ENCODE measurements around the gene RXRA.
A peak's percentile ranks its signal among the peaks of the same experiment; 100 is the strongest.

The RXRA gene

DNA sequence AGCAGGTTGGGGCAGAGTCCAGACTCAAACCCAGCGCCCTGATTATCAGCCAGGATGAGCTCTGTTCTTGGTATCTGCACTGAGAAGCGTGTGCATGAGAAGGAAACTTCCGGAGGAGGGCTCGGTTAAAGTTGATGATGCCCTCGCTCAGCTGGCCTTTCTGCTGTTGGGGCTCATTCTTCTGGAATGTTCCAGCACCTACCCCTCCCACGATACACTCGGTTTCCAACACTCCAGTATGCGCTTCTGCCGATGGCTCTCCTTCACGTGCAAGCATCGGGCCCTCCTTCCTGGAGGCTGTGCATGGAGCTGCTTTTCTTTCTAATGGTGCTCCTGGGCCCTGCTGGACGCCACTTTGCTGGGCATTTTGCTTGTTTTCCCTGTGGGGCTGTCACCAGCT is 134.0 kb downstream of the RXRA start:
- no peak for DNase-seq (ENCODE audit: low spot score)
- no peak for FAIRE-seq

- no peak for FAIRE-seq
- DNase-seq (ENCODE audit: low spot score): no peak
Measured at GRCh38 chr9:134460896-134461295, 134.6 kb downstream of the RXRA start.

- peak; percentile 80 for DNase-seq (ENCODE audit: low spot score)
Measured at GRCh38 chr9:134461426-134461982, 135.2 kb downstream of the RXRA start.

GRCh38 chr9:134462318-134462717 is 136.1 kb downstream of the RXRA start:
- FAIRE-seq (no peak), DNase-seq (ENCODE audit: low spot score) (no peak)

More at GRCh38 chr9:134461426-134461982, 135.2 kb downstream of the RXRA start:
- no peak for FAIRE-seq

- DNase-seq (ENCODE audit: low spot score) (no peak), FAIRE-seq (no peak)
Measured at GRCh38 chr9:134463280-134463679, 137.0 kb downstream of the RXRA start.

- DNase-seq (ENCODE audit: low spot score) (no peak), FAIRE-seq (no peak)
Measured at GRCh38 chr9:134466869-134467616, 140.8 kb downstream of the RXRA start.

DNA sequence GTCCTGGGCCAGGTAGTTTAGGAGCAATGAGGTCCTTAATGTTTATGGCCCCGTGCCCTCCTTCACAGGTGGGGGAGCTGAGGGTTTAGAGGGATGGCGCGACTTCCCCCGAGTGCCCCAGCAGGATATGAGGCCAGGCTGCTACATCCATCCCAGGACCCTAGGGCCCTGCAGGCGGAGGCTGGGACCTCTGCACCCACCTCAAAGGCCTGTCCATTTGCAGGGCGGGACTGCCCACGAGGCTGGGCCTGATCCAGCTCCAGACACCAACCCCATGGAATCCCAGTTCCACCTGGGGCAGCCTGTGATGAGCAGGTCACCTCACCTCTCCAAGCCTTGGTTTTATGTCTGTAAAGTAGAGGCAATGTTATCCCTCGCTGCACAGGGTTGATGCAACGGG is 142.1 kb downstream of the RXRA start:
- FAIRE-seq (no peak), DNase-seq (ENCODE audit: low spot score) (no peak)

DNA sequence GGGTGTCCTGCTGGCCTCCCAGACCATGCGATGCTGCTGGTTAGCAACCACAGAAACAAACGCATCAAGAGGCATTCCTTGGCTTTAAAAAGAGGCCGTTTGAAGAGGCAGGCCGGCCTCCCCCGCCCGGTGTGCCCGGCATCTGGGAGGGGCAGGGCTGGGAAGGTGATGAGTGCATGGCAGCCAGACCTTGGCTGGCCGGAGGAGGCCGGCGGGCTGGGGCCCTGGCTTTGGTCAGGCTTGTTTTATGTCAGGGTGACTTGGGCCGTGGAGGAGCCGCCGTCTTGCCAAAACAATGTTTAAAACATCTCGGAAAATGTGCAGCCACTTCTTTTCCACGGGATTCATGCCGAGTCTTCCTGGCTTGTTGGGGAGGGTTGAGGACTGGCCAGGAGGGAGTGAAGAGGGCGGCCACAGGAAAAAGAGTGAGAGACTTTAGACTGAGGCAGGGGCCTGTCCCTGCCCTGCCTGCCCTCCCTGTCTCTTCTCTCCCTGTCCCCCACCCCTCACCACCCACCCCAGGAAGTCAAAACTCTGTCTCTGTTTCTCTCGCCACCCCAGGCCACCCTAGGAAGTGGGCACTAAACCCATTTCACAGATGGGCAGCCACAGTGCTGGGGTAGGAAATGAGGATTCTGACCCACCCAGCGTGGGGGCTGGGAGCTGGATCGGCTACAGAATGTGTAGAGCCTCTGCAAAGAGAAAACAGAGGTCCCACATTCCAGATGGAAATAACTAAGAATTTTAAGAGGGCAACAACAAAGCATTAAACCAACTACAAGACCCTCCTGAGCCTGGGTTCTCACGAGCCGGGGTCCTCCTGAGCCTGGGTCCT is 143.0 kb downstream of the RXRA start:
- DNase-seq (ENCODE audit: low spot score) (no peak), FAIRE-seq (no peak)

- DNase-seq (ENCODE audit: low spot score): no peak
- no peak for FAIRE-seq
Measured at GRCh38 chr9:134472256-134472655, 146.0 kb downstream of the RXRA start.

DNA sequence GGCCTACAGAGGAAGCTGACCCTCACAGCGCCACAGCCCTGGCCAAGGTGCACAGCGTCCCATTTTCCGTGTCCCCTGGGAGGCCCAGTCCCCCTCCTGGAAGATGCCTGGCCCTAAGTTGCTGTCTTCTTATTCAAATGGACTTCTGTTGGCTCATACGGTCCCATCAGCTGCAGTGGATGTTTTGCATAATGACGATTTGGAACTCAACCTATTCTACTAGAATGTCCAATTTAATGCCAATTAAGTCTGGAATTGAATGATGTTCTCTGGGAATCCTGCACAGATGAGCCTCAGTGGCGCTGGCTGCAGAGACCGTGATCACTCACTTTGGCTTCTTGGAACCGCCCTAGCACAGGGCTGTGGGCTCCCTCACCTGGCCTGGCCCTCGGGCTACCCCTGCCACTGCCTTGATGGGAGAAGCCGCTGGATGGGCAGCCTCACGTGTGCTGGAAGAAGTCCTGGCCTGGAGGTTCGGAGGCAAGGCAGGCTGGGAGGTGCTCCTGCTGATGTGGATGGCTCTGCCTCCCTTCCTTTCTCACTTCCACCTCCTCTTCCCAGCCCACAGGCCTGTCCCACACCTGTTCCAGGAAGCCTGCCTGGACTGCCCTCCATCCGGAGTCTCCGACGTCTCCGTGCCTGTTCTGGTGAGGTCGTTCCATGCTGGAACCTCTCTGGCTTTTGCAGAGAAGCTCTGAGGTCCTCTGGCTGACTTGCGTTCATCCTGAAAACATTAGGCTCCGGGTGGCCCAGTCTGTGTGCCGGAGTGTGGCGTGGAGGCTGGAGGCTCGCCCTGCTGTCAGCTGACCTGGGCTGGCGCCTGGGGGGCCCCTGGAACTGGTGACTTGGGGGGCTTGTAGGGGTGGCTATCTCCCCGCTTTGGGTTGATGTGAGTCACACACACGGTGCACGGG is 147.1 kb downstream of the RXRA start:
- no peak for DNase-seq (ENCODE audit: low spot score)
- no peak for FAIRE-seq

DNA sequence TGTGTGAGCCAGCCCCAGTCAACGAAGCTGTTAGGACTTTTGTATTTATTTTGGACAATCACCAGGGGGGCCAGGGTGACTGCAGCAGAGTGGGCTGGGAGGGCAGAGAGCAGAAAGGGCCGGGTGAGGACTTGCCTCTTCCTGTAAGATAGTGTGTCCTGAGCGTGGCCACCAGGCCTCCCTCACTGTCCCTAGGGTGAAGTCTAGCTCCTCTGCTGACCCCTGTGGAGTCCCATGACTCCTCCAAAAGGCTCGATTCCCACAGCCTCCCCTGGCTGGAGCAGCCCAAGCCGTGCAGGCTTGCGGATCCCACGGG is 147.8 kb downstream of the RXRA start:
- FAIRE-seq (no peak), DNase-seq (ENCODE audit: low spot score) (no peak)

- DNase-seq (ENCODE audit: low spot score) (no peak), FAIRE-seq (no peak)
Measured at GRCh38 chr9:134475011-134475790, 148.9 kb downstream of the RXRA start.

DNA sequence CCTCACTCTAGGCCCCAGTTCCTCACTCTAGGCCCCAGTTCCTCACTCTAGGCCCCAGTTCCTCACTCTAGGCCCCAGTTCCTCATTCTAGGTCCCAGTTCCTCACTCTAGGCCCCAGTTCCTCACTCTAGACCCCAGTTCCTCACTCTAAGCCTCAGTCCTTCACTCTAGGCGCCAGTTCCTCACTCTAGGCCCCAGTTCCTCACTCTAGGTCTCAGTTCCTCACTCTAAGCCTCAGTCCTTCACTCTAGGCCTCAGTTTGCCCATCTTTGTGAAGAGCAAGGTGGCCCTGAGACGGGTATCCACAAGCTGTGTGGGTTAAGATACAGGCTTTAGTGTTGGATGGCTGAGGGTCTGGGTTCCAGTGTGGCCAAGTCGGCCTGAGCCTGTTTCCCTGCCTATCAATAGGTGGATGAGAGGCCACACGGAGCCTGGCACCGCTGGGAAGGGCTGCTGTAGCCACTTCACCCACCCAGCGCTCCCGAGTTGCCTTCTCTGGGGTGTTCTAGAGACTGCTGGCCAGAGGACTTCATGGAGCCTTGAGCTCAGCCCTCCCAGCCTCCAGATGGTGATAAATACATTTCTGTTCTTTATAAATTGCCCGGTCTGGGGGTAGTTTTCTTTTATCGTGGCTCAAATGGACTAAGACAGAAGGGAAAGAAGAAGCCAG is 150.2 kb downstream of the RXRA start:
- FAIRE-seq (no peak), DNase-seq (ENCODE audit: low spot score) (no peak)

GRCh38 chr9:134476942-134477335 is 150.7 kb downstream of the RXRA start:
- no peak for FAIRE-seq
- DNase-seq (ENCODE audit: low spot score): no peak

- FAIRE-seq (no peak), DNase-seq (ENCODE audit: low spot score) (no peak)
Measured at GRCh38 chr9:134477342-134477925, 151.2 kb downstream of the RXRA start.

DNA sequence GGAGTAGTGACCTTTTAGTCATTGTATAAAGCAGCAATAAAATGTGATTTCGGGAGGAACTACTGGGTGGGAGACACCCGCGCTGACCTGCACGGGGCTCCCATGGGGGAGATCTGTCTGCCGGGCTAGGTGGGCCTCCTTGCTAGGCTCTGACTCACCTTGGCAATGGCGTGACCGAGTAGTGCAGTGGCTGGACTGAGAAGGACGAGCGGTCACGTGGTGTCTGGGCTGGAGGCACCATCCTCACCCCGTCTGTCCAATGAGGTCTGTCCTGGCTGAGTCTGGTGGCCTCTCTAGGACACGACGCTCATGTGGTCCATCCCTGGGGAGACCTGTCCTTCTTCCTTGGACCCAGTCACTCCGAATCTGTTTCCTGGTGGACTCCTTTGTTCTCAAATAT is 151.7 kb downstream of the RXRA start:
- DNase-seq (ENCODE audit: low spot score): no peak
- no peak for FAIRE-seq

DNA sequence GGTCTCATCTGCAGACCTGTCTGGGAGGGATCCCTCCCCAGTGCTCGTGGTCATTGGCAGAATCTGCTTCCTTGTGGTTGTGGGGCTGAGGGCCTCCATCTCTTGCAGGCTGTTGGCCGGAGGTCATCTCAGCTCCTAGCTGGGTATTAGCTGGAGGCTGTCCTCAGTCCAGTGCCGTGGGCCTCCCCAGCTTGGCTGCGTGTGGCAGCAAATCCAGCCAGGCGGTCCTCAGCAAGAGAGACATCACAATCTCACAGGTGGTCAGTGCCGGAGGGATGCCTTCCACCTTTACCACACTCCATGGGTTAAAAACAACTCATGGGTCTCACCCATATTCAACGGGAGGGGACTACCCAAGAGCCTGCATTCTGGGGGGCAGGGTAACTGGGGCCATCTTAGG is 155.5 kb downstream of the RXRA start:
- no peak for DNase-seq (ENCODE audit: low spot score)
- no peak for FAIRE-seq

DNA sequence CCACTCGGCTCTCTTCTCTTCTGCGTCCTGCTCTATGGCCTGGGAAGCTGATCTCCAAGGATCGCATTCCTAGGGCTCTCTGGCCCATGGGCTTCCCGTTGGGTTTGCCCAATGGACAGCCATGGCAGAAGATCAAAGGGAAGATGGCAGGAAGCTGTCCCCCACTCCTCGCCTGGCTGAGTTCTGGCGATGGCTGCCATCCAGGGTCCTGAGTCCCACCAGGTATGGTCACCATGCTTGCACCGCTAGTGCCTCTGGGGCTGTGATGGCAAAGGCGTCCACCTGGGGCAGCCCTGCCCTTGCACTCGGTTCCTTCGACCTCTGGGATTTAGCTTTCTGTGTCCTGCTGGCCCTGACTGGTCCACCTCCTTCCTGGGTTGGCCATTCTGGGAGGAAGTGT is 156.0 kb downstream of the RXRA start:
- no peak for DNase-seq (ENCODE audit: low spot score)
- no peak for FAIRE-seq

- FAIRE-seq (no peak), DNase-seq (ENCODE audit: low spot score) (no peak)
Measured at GRCh38 chr9:134483361-134484184, 157.3 kb downstream of the RXRA start.
